OCI-LY1 (cell line): ENCODE measurements around the gene CYSRT1.

Experiments used
- H2AFZ ChIP-seq: fragments of 200-600 bp; sonication (generic), shearing (Covaris generic); 2 replicates; pipeline ENCODE4 v1.6.0; 2014; ENCODE audit warnings: antibody characterized with exemption, mild to moderate bottlenecking, low read length
- H3F3A ChIP-seq: fragments of 200-600 bp; sonication (generic), shearing (Covaris generic); 2 replicates; pipeline ENCODE4 v1.6.0; 2014; ENCODE audit warnings: mild to moderate bottlenecking, antibody characterized with exemption, low read length, moderate library complexity; ENCODE audit not compliant: insufficient read depth
- H3K27ac ChIP-seq: fragments of 200-600 bp; sonication (generic); 2 replicates; pipeline ENCODE4 v1.5.1; 2014; ENCODE audit warnings: low read length, mixed run types, mild to moderate bottlenecking, low read depth; ENCODE audit not compliant: poor library complexity, severe bottlenecking
- H3K27me3 ChIP-seq: fragments of 200-600 bp; sonication (generic); 2 replicates; pipeline ENCODE4 v1.6.0; 2014; ENCODE audit warnings: antibody characterized with exemption, mild to moderate bottlenecking, low read length, moderate library complexity; ENCODE audit not compliant: insufficient read depth
- H3K36me3 ChIP-seq: fragments of 200-600 bp; sonication (generic); 2 replicates; pipeline ENCODE4 v1.6.1; 2014; ENCODE audit warnings: mild to moderate bottlenecking, antibody characterized with exemption, low read length, moderate library complexity, mixed read lengths; ENCODE audit not compliant: insufficient read depth
- H3K4me1 ChIP-seq: fragments of 200-600 bp; sonication (generic); 2 replicates; pipeline ENCODE4 v1.5.1; 2014; ENCODE audit warnings: mild to moderate bottlenecking, low read length, moderate library complexity; ENCODE audit not compliant: insufficient read depth, severe bottlenecking
- H3K4me2 ChIP-seq: fragments of 200-600 bp; sonication (generic), shearing (Covaris generic); 2 replicates; pipeline ENCODE4 v1.6.1; 2014; ENCODE audit warnings: low read length
- H3K4me3 ChIP-seq: fragments of 200-600 bp; sonication (generic); 2 replicates; pipeline ENCODE4 v1.5.1; 2014; ENCODE audit warnings: low read length, low read depth, mild to moderate bottlenecking, mixed read lengths; ENCODE audit not compliant: poor library complexity, severe bottlenecking
- H3K79me2 ChIP-seq: fragments of 200-600 bp; shearing (Covaris generic); 2 replicates; pipeline ENCODE4 v1.6.1; 2016; ENCODE audit warnings: mixed run types, low read length, mixed read lengths; ENCODE audit not compliant: insufficient read depth
- H3K9ac ChIP-seq: fragments of 200-600 bp; sonication (generic), shearing (Covaris generic); 2 replicates; pipeline ENCODE4 v1.6.1; 2014; ENCODE audit warnings: mild to moderate bottlenecking, low read length, mixed read lengths
- H3K9me2 ChIP-seq: fragments of 200-600 bp; sonication (generic), shearing (Covaris generic); 2 replicates; pipeline ENCODE4 v1.6.1; 2014; ENCODE audit warnings: low read depth, mild to moderate bottlenecking, low read length, mixed read lengths
- H3K9me3 ChIP-seq: fragments of 200-600 bp; shearing (Covaris generic); 2 replicates; pipeline ENCODE4 v1.6.1; 2014; ENCODE audit warnings: low read length, mixed read lengths
- H4K20me1 ChIP-seq: fragments of 200-600 bp; sonication (generic), shearing (Covaris generic); 2 replicates; pipeline ENCODE4 v1.6.0; 2016; ENCODE audit warnings: mild to moderate bottlenecking, low read length; ENCODE audit not compliant: insufficient read depth
- CTCF ChIP-seq: fragments of 200-600 bp; sonication (generic), shearing (Covaris generic); IDR thresholded peaks from 2 replicates; pipeline ENCODE4 v1.5.1; 2017; ENCODE audit warnings: mild to moderate bottlenecking, antibody characterized with exemption, low read length, moderate library complexity, mixed read lengths
- EZH2 ChIP-seq: fragments of 200-600 bp; sonication (generic), shearing (Covaris generic); IDR thresholded peaks from 2 replicates; pipeline ENCODE4 v1.8.0; 2017; ENCODE audit warnings: borderline replicate concordance, mixed run types, mild to moderate bottlenecking, antibody characterized with exemption, low read length, moderate library complexity, mixed read lengths

The CYSRT1 gene

GRCh38 chr9:137215196-137215986 is 9.6 kb upstream of the CYSRT1 start:
- H3F3A ChIP-seq: no peaks in the 10 kb centered on the region
- H3K36me3 ChIP-seq: peaks cover 6% of the 10 kb centered on the region; the same call in 1 of the 2 replicates
- H3K27me3 ChIP-seq: no peaks in the 10 kb centered on the region
- H2AFZ ChIP-seq: no peak overlapping the region
- H3K9me2 ChIP-seq: no peaks in the 10 kb centered on the region
- H3K9ac ChIP-seq: no peak overlapping the region
- TF ChIP-seq EZH2 (no peak), CTCF (no peak)
- no peaks in the 10 kb centered on the region for H3K9me3 ChIP-seq
- no peaks in the 10 kb centered on the region for H3K79me2 ChIP-seq
- H3K27ac ChIP-seq: no peak overlapping the region
- H3K4me3 ChIP-seq: no peak overlapping the region
- H3K4me1 ChIP-seq: peaks cover 20% of the 10 kb centered on the region
- no peaks in the 10 kb centered on the region for H4K20me1 ChIP-seq
- H3K4me2 ChIP-seq: no peak overlapping the region

- Histone ChIP-seq H3F3A (no peaks in the 10 kb centered on the region), H2AFZ (no peak overlapping the region), H3K9me3 (no peaks in the 10 kb centered on the region), H3K27me3 (no peaks in the 10 kb centered on the region), H3K27ac (no peak overlapping the region), H4K20me1 (no peaks in the 10 kb centered on the region), H3K4me3 (no peak overlapping the region), H3K4me1 (peaks cover 20% of the 10 kb centered on the region), H3K79me2 (no peaks in the 10 kb centered on the region), H3K36me3 (peaks cover 6% of the 10 kb centered on the region; the same call in 1 of the 2 replicates), H3K4me2 (no peak overlapping the region), H3K9me2 (no peaks in the 10 kb centered on the region), H3K9ac (no peak overlapping the region; the same call in 1 of the 2 replicates)
- TF ChIP-seq CTCF: no peak
- no peak for TF ChIP-seq EZH2
Measured at GRCh38 chr9:137216188-137216965, 8.6 kb upstream of the CYSRT1 start.

- H3K9me3 ChIP-seq: no peaks in the 10 kb centered on the region
- no peaks in the 10 kb centered on the region for H3K9me2 ChIP-seq
- no peaks in the 10 kb centered on the region for H4K20me1 ChIP-seq
- H3K36me3 ChIP-seq: peaks cover 6% of the 10 kb centered on the region; the same call in 1 of the 2 replicates
- no peaks in the 10 kb centered on the region for H3F3A ChIP-seq
- H3K9ac ChIP-seq: no peak overlapping the region; the same call in 1 of the 2 replicates
- peak overlapping the region; percentile 54; the same call in 1 of the 2 replicates for H3K4me2 ChIP-seq
- TF ChIP-seq EZH2 (no peak), CTCF (no peak)
- H3K4me3 ChIP-seq: no peak overlapping the region
- H3K27ac ChIP-seq: no peak overlapping the region
- no peak overlapping the region for H2AFZ ChIP-seq
- H3K4me1 ChIP-seq: peaks cover 23% of the 10 kb centered on the region
- H3K79me2 ChIP-seq: no peaks in the 10 kb centered on the region
- no peaks in the 10 kb centered on the region for H3K27me3 ChIP-seq
Measured at GRCh38 chr9:137217276-137218211, 7.4 kb upstream of the CYSRT1 start.
